ENCODE measurements around the gene EXO1.

GRCh38 chr1:241926141-241926540, 78.1 kb downstream of the EXO1 start:
- TF ChIP-seq, protein P1, sequence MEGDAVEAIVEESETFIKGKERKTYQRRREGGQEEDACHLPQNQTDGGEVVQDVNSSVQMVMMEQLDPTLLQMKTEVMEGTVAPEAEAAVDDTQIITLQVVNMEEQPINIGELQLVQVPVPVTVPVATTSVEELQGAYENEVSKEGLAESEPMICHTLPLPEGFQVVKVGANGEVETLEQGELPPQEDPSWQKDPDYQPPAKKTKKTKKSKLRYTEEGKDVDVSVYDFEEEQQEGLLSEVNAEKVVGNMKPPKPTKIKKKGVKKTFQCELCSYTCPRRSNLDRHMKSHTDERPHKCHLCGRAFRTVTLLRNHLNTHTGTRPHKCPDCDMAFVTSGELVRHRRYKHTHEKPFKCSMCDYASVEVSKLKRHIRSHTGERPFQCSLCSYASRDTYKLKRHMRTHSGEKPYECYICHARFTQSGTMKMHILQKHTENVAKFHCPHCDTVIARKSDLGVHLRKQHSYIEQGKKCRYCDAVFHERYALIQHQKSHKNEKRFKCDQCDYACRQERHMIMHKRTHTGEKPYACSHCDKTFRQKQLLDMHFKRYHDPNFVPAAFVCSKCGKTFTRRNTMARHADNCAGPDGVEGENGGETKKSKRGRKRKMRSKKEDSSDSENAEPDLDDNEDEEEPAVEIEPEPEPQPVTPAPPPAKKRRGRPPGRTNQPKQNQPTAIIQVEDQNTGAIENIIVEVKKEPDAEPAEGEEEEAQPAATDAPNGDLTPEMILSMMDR (conservative IDR thresholded peaks at IDR 0.05; ENCODE audit: low read depth, low read length) = no peak
- no peak for TF ChIP-seq EZH2 (IDR thresholded peaks at IDR 0.05; ENCODE audit: borderline replicate concordance, low read depth, low read length, poor library complexity, severe bottlenecking)
